Tibial artery (tissue), 4 donors: ENCODE measurements around the gene DSC3.

Experiments
- DNase-seq, 2 donors: peaks; one replicate each; pipeline ENCODE4 v3.0.0-alpha.2; 2019
- H3K27ac ChIP-seq, 2 donors: fragments of 200-600 bp; sonication (generic) in 1 of 2; 1 replicate in 1 of 2; 2 replicates in 1 of 2; pipeline ENCODE4 v1.5.1; 2018 to 2019; ENCODE audit warnings: mild to moderate bottlenecking in 1 of 2
- H3K27me3 ChIP-seq, 2 donors: fragments of 200-600 bp; sonication (generic) in 1 of 2; one replicate each; pipeline versions ENCODE4 v1.5.1 to v1.6.0; 2016 to 2019
- H3K36me3 ChIP-seq, 3 donors: fragments of 200-600 bp; sonication (generic) in 2 of 3; one replicate each; pipeline ENCODE4 v1.5.1; 2016 to 2019; ENCODE audit warnings: mild to moderate bottlenecking in 2 of 3
- H3K4me1 ChIP-seq, 4 donors: fragments of 200-600 bp; sonication (generic) in 2 of 4; 1 replicate in 3 of 4; 2 replicates in 1 of 4; pipeline ENCODE4 v1.5.1; 2016 to 2019
- H3K4me3 ChIP-seq, 2 donors: fragments of 200-600 bp; sonication (generic) in 1 of 2; 1 replicate in 1 of 2; 2 replicates in 1 of 2; pipeline ENCODE4 v1.5.1; 2018 to 2019; ENCODE audit warnings: mild to moderate bottlenecking in 2 of 2
- H3K9me3 ChIP-seq, 3 donors: fragments of 200-600 bp; sonication (generic) in 1 of 3; one replicate each; pipeline ENCODE4 v1.5.1; 2016 to 2019
- CTCF ChIP-seq, 2 experiments: fragments of 200-600 bp in 1 of 2; fragments of 450-650 bp in 1 of 2; IDR thresholded peaks; one replicate each; pipeline ENCODE4 v1.5.1; 2017 to 2019; ENCODE audit warnings: antibody characterized with exemption in 2 of 2, mild to moderate bottlenecking in 1 of 2, moderate library complexity in 1 of 2
- intact Hi-C: fragments of 100-400 bp; cut with DNase I; formaldehyde crosslinking; loops from one replicate; pipeline ENCODE4 v1.15.0; 2023; ENCODE audit warnings: low total_unique reads

The DSC3 gene

GRCh38 chr18:31048216-31048615 lies 5.7 kb upstream of the DSC3 start:
- no peak overlapping the region for H3K27ac ChIP-seq
- H3K36me3 ChIP-seq: no peaks in the 10 kb centered on the region
- H3K9me3 ChIP-seq: no peaks in the 10 kb centered on the region
- H3K4me1 ChIP-seq: no peaks in the 10 kb centered on the region
- H3K4me3 ChIP-seq: no peak overlapping the region
- no peak for DNase-seq
- no peak for TF ChIP-seq CTCF (IDR thresholded peaks at IDR 0.05)
- intact Hi-C loops: no loop called here
- peaks cover 0 to 3% of the 10 kb centered on the region in 2 donors for H3K27me3 ChIP-seq

- Histone ChIP-seq H3K27ac (no peak overlapping the region), H3K36me3 (no peaks in the 10 kb centered on the region), H3K9me3 (no peaks in the 10 kb centered on the region), H3K4me3 (no peak overlapping the region), H3K4me1 (peaks cover 0 to 11% (median 9%) of the 10 kb centered on the region in 4 donors), H3K27me3 (peaks cover 0 to 16% of the 10 kb centered on the region in 2 donors)
- intact Hi-C loops: no loop called here
- TF ChIP-seq CTCF (IDR thresholded peaks at IDR 0.05): no peak
- no peak for DNase-seq
Observed at GRCh38 chr18:31046916-31047315, 4.4 kb upstream of the DSC3 start.

- Histone ChIP-seq H3K27me3 (peaks cover 0 to 29% of the 10 kb centered on the region in 2 donors), H3K27ac (no peak overlapping the region), H3K9me3 (no peaks in the 10 kb centered on the region), H3K4me1 (peaks cover 0 to 19% (median 17%) of the 10 kb centered on the region in 4 donors), H3K4me3 (no peak overlapping the region), H3K36me3 (no peaks in the 10 kb centered on the region)
- TF ChIP-seq CTCF (IDR thresholded peaks at IDR 0.05): no peak
- DNase-seq: no peak
- intact Hi-C loops: no loop called here
Observed at GRCh38 chr18:31045599-31045998, 3.1 kb upstream of the DSC3 start.

GRCh38 chr18:31044926-31045325 lies 2.4 kb upstream of the DSC3 start:
- H3K4me3 ChIP-seq: no peak overlapping the region
- H3K4me1 ChIP-seq: peaks cover 0 to 19% (median 17%) of the 10 kb centered on the region in 4 donors
- intact Hi-C loops: no loop called here
- no peak for TF ChIP-seq CTCF (IDR thresholded peaks at IDR 0.05)
- H3K27ac ChIP-seq: no peak overlapping the region
- H3K36me3 ChIP-seq: no peaks in the 10 kb centered on the region
- peaks cover 0 to 36% of the 10 kb centered on the region in 2 donors for H3K27me3 ChIP-seq
- no peaks in the 10 kb centered on the region for H3K9me3 ChIP-seq
- no peak for DNase-seq

GRCh38 chr18:31043709-31044108 lies 1.2 kb upstream of the DSC3 start:
- peaks cover 0 to 19% (median 17%) of the 10 kb centered on the region in 4 donors for H3K4me1 ChIP-seq
- H3K9me3 ChIP-seq: no peaks in the 10 kb centered on the region
- intact Hi-C loops: no loop called here
- no peak overlapping the region for H3K4me3 ChIP-seq
- H3K27ac ChIP-seq: no peak overlapping the region
- H3K27me3 ChIP-seq: peaks cover 0 to 37% of the 10 kb centered on the region in 2 donors
- no peaks in the 10 kb centered on the region for H3K36me3 ChIP-seq
- no peak for TF ChIP-seq CTCF (IDR thresholded peaks at IDR 0.05)
- no peak for DNase-seq

- Histone ChIP-seq H3K27me3 (peaks cover 0 to 37% of the 10 kb centered on the region in 2 donors), H3K4me1 (peaks cover 0 to 19% (median 17%) of the 10 kb centered on the region in 4 donors), H3K9me3 (no peaks in the 10 kb centered on the region), H3K4me3 (peak overlapping the region; percentile 39 to 46), H3K27ac (peak overlapping the region; percentile 20 to 52), H3K36me3 (no peaks in the 10 kb centered on the region)
- no peak for DNase-seq
- intact Hi-C loops: no loop called here
- TF ChIP-seq CTCF (IDR thresholded peaks at IDR 0.05): no peak
Observed at GRCh38 chr18:31042084-31042405, 497 bp downstream of the DSC3 start.
